HG03457 (cell line): ENCODE measurements around the gene RSPO1.

ENCODE experiments used
- ATAC-seq: cut with Tn5 transposase; IDR thresholded peaks from one replicate; pipeline ENCODE4 v1.9.1; 2021; ENCODE audit warnings: moderate number of reproducible peaks; ENCODE audit not compliant: unreplicated experiment

RSPO1 gene

GRCh38 chr1:37657620-37658412 is 23.1 kb upstream of the RSPO1 start:
- no peak for ATAC-seq

- no peak for ATAC-seq
These were observed 22.2 kb upstream of the RSPO1 start for GRCh38 chr1:37656881-37657280.

- no peak for ATAC-seq
These were observed 21.3 kb upstream of the RSPO1 start for GRCh38 chr1:37656026-37656425.

GRCh38 chr1:37655274-37655673 is 20.6 kb upstream of the RSPO1 start:
- no peak for ATAC-seq

GRCh38 chr1:37653906-37654305 is 19.2 kb upstream of the RSPO1 start:
- no peak for ATAC-seq

- ATAC-seq, result no peak
These were observed 18.3 kb upstream of the RSPO1 start for GRCh38 chr1:37652976-37653375.

GRCh38 chr1:37651803-37652202 is 17.1 kb upstream of the RSPO1 start:
- no peak for ATAC-seq

GRCh38 chr1:37650721-37651120 is 16.0 kb upstream of the RSPO1 start:
- no peak for ATAC-seq

GRCh38 chr1:37650173-37650572 is 15.5 kb upstream of the RSPO1 start:
- ATAC-seq, result no peak

- no peak for ATAC-seq
These were observed 12.6 kb upstream of the RSPO1 start for GRCh38 chr1:37647281-37647680.

GRCh38 chr1:37641059-37641458 is 6.4 kb upstream of the RSPO1 start:
- ATAC-seq, result no peak

- no peak for ATAC-seq
These were observed 1.7 kb upstream of the RSPO1 start for GRCh38 chr1:37636435-37636834.

- no peak for ATAC-seq
These were observed 555 bp upstream of the RSPO1 start for GRCh38 chr1:37634992-37635902.

GRCh38 chr1:37633938-37634243 is 801 bp downstream of the RSPO1 start:
- no peak for ATAC-seq

- no peak for ATAC-seq
These were observed 1.4 kb downstream of the RSPO1 start for GRCh38 chr1:37633040-37633937.

GRCh38 chr1:37631036-37631435 is 3.7 kb downstream of the RSPO1 start:
- ATAC-seq, result no peak

- ATAC-seq, result no peak
These were observed 4.2 kb downstream of the RSPO1 start for GRCh38 chr1:37630426-37631028.

- no peak for ATAC-seq
These were observed 4.8 kb downstream of the RSPO1 start for GRCh38 chr1:37629726-37630425.

GRCh38 chr1:37629008-37629407 is 5.7 kb downstream of the RSPO1 start:
- no peak for ATAC-seq

GRCh38 chr1:37628026-37628556 is 6.6 kb downstream of the RSPO1 start:
- no peak for ATAC-seq
